ENCODE data around the gene BATF.
"Not testable (repeated sequence)": the region's sequence is repeated elsewhere in the genome, so short reads cannot be mapped to it uniquely, and the experiment has no call there.

Gene BATF, protein sequence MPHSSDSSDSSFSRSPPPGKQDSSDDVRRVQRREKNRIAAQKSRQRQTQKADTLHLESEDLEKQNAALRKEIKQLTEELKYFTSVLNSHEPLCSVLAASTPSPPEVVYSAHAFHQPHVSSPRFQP

DNA sequence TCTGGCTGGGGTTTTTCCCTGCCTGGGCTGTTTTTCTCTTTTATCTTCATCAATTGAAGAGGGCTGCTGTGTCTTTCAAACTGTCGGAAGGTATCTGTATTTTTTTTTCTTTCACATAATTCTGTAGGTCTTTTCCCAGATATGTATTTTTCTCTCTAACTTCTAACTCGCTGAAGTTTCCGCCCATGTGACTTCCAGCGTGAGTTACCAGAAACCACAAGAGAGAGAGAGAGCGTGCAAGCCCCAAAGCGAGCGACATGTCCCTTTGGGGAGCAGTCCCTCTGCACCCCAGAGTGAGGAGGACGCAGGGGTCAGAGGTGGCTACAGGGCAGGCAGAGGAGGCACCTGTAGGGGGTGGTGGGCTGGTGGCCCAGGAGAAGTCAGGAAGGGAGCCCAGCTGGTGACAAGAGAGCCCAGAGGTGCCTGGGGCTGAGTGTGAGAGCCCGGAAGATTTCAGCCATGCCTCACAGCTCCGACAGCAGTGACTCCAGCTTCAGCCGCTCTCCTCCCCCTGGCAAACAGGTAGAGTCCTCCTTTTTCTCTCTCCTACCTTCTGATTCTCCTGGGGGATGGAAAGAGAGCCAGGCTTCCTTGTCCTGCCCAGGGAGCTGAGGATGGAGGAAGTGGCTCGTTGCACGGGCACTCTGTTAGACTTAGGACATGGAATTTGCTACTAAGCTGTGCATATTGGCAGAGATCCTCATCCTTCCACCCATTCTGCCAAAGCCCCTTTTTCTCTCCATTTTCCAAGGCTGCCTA, at the start of gene BATF:
Gene BATF, plus strand, starts transcription at position 246 of the 759 bp plus-strand sequence. Its CDS starts 214 bp downstream, at position 460.
- DNase-seq = peak in 1 of 56 donors; percentile 26

DNA sequence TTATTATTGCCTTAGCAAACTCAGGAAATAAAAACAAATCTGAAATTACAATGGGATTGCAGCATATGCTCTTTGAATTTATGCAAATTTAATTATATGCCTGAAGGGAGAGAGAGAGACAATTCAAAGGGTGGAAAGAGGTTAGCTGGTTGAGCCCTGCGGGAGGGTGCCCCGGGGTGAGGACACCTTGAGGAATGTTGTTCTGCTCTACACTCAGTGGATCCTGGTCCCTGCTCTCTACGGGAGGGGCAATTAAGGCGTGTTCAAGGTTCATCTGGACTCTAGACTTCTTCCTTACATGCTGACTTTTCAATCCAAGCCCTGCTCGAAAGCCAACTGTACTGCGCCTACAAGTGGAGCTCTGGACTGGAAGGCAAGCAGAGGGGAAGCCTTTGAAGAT, 48.1 kb upstream of the BATF start:
- DNase-seq = not testable (repeated sequence)

DNA sequence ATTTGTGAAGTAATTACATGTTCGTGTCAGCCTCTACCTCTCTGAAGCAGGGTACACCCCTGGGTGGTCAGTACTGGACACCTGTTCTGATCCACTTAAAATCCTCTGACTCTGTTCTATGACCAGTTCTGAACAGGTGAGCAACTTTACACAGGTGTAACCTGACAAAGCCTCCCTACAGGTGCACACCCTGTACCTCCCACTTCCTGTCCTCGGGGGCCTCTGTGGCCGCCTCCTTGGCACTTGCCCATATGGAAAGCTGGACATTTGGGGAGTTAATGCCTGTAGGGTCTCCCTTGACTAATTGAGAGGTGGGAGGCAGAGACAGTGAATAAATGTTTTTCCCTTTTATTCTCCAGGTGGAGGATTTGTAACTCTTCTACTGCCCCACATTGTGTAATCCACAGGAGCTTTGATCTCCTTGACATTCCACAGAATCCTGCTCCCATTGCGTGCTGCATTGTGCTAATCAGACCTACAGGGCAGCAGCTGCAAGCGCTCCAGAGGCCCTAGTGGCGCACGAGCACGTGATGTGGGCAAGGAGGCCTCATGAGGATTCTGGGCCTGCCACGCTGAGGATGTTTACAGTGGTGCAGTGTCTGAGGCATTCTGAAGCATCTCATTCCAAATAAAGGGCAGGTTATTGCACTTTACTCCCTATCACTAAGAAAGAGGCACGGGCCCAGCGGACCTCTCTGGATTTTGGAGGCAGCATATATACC, 45.8 kb upstream of the BATF start:
- DNase-seq = peak in 15 of 56 donors; percentile 6 to 44 (median 27)

DNA sequence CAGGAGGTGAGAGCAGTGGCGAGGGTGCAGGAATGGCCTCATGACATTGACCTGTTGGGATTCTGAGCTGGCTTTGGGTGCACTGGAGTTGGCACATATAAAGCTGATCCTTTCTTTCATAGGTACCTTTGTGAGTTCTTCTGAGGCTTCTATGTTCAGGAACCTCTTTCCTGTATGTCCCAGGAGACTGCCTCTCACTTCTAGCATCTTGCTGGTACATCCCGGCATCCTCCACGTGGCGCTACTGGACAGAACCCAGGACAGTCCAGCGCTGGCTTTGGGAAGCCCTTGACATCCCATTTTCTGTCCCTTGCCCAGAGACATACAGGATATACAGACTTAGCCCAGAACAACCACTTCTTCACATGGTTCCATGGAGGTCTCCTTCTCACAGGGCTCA, 44.4 kb upstream of the BATF start:
- DNase-seq = no peak

DNA sequence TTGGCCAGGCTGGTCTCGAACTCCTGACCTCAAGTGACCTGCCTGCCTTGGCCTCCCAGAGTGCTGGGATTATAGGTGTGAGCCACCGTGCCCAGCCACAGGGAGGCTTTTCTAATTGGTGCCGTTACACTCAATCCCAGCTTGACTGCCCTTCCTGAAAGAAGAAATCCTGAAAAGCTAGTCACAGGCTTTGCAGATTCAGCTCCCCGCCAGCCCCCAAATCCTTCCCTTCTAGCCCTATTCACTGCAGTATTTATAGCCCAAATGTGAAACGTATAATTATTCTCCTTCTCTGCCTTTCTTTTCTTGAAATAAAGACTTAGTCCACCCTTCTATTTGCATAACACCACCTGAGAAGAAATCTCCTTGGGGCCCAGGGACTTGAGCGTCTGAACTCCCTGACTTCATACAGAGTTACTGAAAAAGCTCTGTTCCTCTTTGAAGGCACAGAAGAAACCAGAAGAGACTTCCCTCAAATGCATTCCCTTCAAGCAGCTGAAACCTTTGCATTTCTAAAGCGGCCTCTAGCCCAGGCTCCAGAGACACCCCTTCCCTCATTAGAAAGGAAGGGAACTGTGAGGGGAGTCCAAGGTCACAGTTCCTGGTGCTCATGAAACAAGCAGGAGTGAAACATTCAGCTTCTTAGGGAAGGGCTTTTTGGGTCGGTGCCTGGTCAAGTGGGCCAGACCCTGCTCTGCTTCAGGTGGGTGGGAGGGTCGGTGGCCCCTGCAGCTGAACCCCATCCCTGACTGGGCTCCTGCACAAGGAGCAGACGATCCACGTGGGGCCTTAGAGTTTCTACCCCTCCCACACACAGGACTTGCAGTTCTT, 42.3 kb upstream of the BATF start:
- no peak for DNase-seq

DNA sequence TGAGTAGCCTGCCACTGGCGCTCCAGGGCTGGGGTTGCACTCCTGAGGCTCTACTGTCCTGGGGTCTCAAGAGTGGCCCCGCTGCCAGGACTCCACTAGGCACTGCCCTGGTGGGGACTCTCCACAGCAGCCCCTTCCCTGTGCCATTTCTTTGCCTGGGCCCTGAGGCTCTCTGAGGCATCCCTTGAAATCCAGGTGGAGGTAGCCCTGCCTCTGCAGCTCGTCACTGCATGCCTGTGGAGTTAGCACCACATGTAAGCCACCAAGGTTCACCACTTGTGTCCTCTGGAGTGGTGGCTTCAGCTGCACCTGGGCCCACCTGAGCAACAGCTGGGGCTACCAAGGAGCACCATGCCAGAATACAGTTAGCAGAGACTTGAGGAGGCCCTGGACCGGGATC, 39.9 kb upstream of the BATF start:
- no peak for DNase-seq

DNA sequence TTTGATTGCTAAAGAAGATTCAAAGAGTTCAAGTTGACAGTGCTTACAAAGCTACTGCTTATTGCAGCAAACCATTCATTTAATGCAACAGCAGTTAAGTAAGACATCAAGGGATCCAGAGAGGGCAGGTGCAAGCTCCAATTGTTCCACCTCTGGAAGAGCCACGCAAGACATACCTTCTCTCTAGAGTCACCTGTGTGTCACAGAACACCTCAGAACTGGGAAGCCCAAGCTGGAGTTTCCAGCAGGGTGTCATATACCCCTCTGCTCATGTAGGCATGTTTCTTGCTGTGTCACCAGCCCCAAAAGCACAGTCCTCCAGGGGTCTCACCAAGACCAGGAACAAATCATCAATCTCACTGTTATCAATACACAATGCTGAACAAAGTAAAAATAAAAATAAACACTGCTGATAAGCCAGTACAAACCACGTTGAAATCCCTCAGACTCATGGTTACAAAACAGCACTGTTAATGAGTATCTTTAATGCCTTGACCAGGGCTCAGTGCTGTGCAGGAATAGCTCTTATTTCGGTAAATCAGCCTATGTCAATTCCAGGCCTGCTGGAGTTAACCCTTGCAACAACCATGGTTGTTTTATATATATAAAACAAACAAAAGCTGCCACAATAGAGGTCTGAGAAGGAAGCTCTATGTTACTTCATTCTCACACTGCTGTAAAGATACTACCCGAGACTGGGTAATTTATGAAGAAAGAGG, 37.4 kb upstream of the BATF start:
- no peak for DNase-seq

DNA sequence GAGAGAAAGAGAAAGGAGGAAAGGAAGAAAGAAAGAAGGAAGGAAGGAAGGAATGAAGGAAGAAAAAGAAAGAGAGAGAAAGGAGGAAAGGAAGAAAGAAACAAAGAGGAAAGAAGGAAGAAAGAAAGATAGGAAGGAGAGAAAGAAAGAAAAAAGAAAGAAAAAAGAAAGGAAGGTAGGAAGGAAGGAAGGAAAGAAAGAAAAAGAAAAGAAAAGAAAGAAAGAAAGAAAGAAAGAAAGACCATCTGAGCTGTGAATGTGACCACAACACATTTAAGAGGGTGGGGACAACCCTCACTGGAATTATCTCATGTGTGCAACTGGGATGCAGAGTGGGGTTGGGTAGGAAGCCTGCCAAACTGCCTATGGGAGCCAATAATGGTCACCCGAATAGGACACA, 36.0 kb upstream of the BATF start:
- no peak for DNase-seq

DNA sequence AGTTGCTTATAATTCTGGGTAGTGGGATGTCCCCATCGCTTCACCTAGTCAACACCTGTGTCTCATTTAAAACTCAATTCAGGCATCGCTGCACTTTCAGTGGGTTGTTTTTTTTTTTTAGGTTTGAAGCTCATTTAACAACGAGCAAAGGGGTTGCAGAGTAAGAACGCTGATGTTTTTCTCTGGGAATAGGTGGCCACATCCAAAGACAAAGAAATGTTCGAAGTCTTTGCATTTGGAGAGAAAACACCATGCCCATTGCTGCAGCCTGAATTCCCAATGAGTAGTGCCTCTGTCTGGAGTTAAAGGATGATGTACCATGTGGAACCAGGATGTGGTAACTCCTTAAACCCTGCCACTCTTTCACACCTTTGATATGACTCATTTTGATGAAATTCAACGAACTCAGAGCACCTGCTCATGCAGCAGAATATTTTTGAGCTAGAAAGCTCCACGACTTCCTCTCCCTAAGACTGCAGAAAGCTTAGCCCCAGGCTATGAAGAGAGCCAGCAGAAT, 35.1 kb upstream of the BATF start:
- DNase-seq = no peak

DNA sequence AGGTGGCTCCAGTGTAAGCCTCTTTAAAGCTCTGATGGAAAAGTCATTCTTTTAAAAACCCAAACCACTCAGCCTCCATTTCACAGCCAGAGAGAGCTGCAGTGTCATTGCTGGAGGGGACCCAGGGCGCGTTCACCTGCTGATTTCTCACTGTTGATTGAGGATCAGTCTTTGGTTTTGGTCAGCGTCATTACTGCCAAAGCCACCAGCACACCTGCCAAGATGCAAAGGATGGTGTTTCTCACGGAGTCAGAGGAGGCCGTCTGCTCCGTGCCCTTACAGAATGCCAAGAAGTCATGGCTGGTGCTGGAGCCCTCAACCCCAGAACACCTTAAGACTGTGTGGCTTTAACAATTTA, 32.8 kb upstream of the BATF start:
- no peak for DNase-seq

DNA sequence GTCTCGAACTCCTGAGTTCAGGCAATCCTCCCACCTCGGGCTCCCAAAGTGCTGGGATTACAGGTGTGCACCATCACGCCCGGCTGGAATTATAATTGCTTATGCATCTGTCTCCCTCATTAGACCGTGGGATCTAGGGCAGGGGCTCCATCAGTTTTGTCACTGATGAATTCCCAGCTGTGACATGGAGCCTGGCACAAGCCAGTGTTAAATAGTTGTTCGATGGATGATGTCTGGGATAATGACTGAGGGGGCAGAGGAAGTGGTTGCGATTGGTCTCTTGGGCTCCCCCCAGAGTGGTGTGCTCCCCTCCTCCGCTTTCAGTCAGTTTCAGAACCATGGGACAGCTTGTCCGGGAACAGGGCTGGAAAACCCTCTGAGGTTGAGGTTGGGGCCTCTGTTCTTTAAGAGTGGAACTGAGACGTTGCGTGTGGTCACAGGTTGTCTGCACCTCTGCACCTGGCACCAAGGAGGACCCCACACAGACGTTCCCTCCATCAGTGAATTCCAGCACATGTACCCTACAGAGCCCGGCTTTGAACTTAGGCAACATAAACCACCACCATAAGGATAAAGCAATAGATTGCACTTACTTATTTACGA, 30.8 kb upstream of the BATF start:
- no peak for DNase-seq

DNA sequence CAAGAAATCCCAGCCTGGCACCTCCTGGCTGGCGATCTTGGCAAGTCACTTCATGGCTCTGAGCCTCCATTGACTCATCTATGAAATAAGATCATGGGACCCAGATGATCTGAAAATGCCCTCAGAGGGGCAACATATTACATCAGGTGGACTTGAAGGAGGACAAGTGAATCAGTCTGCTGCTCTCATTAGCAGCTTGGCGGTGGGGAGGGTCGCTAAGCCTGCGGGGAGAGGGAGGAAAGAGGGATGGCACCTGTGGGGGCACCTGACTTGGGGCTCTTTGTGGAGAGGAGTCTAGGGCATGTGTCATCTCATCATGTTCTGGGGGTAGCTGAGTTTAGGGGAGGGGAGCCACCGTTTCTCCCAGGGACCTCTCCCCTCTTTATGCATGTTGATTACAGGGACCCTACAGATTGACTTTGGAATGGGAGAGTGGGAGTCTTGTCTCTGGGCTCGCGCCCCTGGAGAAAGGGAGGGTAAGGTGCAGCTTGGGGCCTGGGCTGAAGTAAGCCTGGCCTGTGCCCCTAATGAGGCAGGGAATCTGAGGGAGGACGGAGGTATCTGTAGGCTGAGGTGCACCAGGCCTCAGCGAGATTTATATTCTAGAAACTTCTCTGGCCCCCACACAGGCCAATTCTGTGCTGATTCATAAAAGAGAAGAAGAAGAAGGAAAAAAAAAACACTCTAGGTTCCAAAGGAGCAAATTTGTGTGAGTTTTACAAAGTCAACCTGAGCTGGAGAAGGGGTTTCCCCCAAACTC, 29.3 kb upstream of the BATF start:
- no peak for DNase-seq

DNA sequence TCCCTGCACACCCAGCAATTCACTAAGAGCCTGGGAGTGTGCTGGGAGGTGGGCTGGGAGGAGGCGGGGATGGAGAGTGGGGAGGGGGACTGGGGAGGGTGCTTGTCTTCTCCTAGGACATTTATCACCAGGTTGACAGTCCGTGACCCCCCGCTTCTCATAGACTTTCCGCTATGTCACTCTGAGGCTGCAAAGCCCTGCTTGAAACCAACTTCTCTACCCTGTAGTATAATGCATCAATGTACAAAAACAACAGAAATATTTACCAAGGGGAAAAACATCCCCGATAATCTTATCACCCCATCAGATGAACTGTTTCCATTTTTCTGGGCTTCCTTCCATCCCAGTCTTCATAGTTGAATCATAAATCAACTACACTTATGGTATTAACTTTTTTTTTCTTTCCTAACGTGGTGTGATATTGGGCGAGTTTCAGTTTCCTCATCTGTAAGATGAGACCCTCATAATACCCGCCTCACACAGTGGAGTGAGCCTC, 28.6 kb upstream of the BATF start:
- DNase-seq = no peak

DNA sequence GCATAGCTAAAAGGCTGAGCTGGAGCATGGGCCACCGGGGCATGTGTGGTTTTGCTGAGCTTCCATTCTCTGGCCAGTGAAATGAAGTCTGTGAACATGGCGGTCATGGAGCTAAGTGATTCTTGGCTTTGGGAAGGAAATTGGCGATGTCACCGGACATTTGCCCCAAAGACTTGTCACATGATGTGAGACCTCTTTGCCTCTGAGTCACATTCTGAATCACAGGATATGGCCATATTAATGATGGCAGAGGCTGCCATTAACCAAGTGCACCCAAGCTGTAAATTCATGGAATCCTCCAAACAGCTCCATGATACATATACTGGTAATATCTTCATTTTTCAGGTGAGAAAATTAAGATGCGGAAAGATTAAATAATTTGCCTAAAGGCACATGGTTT, 27.4 kb upstream of the BATF start:
- no peak for DNase-seq

DNA sequence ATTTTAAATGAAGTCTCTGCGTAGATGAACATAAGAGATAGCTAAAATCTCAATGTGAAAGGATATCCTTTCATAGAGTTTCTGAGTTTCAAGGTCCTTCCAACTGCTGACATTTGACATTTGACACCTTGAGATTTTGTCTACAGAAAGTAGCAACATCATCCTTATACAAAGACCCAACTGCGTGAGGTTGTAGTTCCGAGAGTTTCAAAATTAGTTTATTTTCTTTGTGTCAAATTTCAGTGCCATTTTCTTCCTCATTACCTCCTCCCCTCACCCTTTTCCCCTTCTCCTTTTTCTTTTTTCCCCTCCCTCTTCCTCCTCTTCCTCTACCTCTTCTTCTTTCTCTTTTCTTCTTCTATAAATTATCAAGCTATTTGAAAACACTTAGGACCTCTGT, 26.9 kb upstream of the BATF start:
- DNase-seq = no peak

DNA sequence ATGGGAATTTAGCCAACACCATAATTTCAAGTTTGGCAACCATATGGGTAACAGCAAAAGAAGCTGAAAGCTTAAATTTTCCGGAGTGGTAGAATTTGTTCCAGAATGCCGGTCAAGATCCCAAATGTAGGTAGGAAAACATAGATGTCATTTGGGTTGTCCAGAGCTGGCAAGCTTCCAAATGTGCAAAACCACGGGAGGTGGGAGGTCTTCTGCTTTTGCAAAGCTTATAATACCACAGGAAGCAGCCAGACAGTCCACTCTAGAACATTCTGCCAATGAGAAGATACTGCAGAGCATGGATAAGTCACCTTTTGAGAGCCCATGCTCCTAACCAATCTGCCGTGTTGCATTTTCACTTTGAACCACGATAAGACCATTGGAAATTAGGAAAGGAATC, 26.4 kb upstream of the BATF start:
- DNase-seq = no peak

DNA sequence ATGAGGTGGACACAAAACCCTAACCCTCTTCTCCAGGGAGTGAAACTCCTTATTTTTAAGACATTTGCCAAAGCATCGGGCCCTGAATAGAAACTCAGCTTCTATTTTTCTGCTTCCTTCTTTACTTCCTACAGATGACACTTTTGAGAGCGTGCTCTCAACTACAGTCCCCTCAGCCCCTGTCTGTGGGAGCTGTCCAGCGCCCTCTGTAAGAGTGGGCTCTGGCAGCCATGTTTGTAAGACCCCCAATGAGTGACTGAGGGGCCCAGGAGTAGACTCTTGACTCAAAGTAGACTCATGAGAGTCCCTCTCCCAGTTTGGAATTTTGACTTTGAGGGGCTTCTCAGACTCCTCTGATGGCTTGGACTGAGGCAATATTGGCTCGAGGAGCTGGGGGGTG, 25.5 kb upstream of the BATF start:
- no peak for DNase-seq

DNA sequence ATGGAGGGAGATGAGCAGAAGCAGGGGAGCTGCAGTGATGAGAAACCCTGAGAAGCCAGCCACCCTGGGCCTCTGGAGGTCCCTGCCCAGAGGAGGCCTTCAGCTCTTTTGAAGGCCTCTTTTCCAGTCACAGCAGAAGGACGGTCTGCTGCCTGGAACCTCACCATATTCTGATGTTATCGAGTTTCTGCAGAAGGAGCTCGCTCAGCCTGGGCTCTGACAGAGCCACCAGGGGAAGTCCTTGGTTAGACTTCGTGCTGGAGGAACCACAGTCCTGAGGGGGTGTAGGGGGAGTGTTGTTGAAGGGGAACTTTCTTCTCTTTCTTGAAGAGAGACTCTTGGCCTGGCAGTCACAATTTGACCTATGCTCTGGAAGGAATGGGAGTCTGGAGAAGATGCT, 25.1 kb upstream of the BATF start:
- DNase-seq = no peak

DNA sequence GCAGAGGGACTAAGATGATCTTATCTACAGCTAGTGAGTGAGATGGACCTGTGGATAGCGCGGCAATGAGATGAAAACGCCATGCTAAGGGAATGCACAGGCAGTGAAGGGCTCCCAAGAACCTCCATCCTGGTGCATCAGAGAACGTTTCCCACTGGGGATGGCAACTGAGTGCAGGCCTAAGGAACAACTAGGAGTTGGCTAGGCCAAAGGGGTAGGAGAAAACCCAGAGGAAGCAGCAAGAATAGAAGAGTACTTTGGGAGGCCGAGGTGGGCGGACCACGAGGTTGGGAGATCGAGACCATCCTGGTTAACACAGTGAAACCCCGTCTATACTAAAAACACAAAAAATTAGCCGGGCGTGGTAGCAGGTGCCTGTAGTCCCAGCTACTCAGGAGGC, 24.6 kb upstream of the BATF start:
- DNase-seq = no peak

Measured in amygdala (tissue), 56 donors.